A673 (cell line): ENCODE measurements around the gene CKMT2. TPM values are rescaled to one million over a fixed set of nuclear protein-coding genes. Genes with fewer than 3 reads are reported as not detected.

ENCODE experiments used
- BruUV-seq: library from RNA; stranded (reverse); fragments of 400-500 nt; replicated peaks from 2 replicates; lab custom pipeline; 2021; lab: Mats Ljungman, UMichigan
- CTCF ChIA-PET: fragments of 300-600 bp; sonication (Branson Sonifier 250); formaldehyde crosslinking; loops from one replicate; lab custom pipeline; 2022; ENCODE audit warnings: antibody characterized with exemption; lab: Charles Lee
- POLR2A ChIA-PET: fragments of 300-600 bp; sonication (Branson Sonifier 250); formaldehyde crosslinking; loops from one replicate; lab custom pipeline; 2022; ENCODE audit warnings: antibody characterized with exemption; ENCODE audit not compliant: low non-redundant PET; lab: Charles Lee
- DNase-seq: peaks from one replicate; pipeline ENCODE4 v3.0.0-alpha.2; 2015; ENCODE audit warnings: low spot score
- H3K27ac ChIP-seq: fragments of 200-600 bp; sonication (generic); 2 replicates; pipeline ENCODE4 v1.5.1; 2016; ENCODE audit warnings: mixed run types, low read depth, mild to moderate bottlenecking, mixed read lengths, antibody characterized with exemption, low read length; ENCODE audit not compliant: poor library complexity, severe bottlenecking
- H3K27me3 ChIP-seq: fragments of 200-600 bp; sonication (generic); replicated peaks from 2 replicates; pipeline ENCODE4 v1.6.1; 2017; ENCODE audit warnings: mixed run types, low read depth, mild to moderate bottlenecking, mixed read lengths, antibody characterized with exemption, low read length; ENCODE audit not compliant: insufficient read depth, poor library complexity
- H3K36me3 ChIP-seq: fragments of 200-600 bp; sonication (generic); 2 replicates; pipeline ENCODE4 v1.6.1; 2016; ENCODE audit warnings: mixed run types, mild to moderate bottlenecking, mixed read lengths, antibody characterized with exemption, low read length; ENCODE audit not compliant: insufficient read depth, poor library complexity, severe bottlenecking
- H3K4me1 ChIP-seq: fragments of 200-600 bp; sonication (generic); 2 replicates; pipeline ENCODE4 v1.6.1; 2017; ENCODE audit warnings: mixed run types, mild to moderate bottlenecking, mixed read lengths, antibody characterized with exemption, low read length; ENCODE audit not compliant: insufficient read depth, poor library complexity, severe bottlenecking
- H3K4me3 ChIP-seq: fragments of 200-600 bp; sonication (generic); 2 replicates; pipeline ENCODE4 v1.5.1; 2016; ENCODE audit warnings: low read depth, mixed run types, mild to moderate bottlenecking, mixed read lengths, low read length; ENCODE audit not compliant: poor library complexity, severe bottlenecking
- H3K9me3 ChIP-seq: fragments of 200-600 bp; sonication (generic); 2 replicates; pipeline ENCODE4 v1.6.1; 2016; ENCODE audit warnings: mixed run types, low read depth, mild to moderate bottlenecking, mixed read lengths, antibody characterized with exemption, low read length; ENCODE audit not compliant: poor library complexity, severe bottlenecking
- CTCF ChIP-seq: fragments of 300-800, 200-600 bp; sonication (generic); conservative IDR thresholded peaks from 2 replicates; pipeline ENCODE4 v1.5.1; 2017; ENCODE audit warnings: low read depth, mild to moderate bottlenecking, antibody characterized with exemption, low read length, moderate library complexity, mixed read lengths
- EZH2 ChIP-seq: fragments of 200-600 bp; sonication (generic); IDR thresholded peaks from 2 replicates; pipeline ENCODE4 v1.6.1; 2017; ENCODE audit warnings: borderline replicate concordance, low read depth, mild to moderate bottlenecking, mixed read lengths, antibody characterized with exemption, low read length; ENCODE audit not compliant: poor library complexity, severe bottlenecking
- intact Hi-C: fragments of 100-400 bp; cut with micrococcal nuclease; formaldehyde crosslinking; loops from one replicate; pipeline ENCODE4 v1.10.0; 2022; ENCODE audit not compliant: unreplicated experiment
- total RNA-seq: library from RNA; stranded (reverse); gene quantifications from 2 replicates; pipeline ENCODE4 v1.2.3, GENCODE V29; 2021

Gene CKMT2
- total RNA-seq, 1 experiment from 2014 or later, result not detected

GRCh38 chr5:81226286-81226685 is 6.8 kb upstream of the CKMT2 start:
- Histone ChIP-seq H3K4me1 (no peaks in the 10 kb centered on the region), H3K9me3 (no peaks in the 10 kb centered on the region), H3K27ac (no peak overlapping the region), H3K27me3 (no peaks in the 10 kb centered on the region), H3K4me3 (no peak overlapping the region), H3K36me3 (no peaks in the 10 kb centered on the region)
- POLR2A ChIA-PET, result no interaction called here
- BruUV-seq, result no TSS peak
- no peak for DNase-seq
- CTCF ChIA-PET, result no interaction called here
- intact Hi-C loops, result no loop called here
- TF ChIP-seq CTCF (no peak), EZH2 (no peak)

- no peaks in the 10 kb centered on the region for H3K36me3 ChIP-seq
- ChIA-PET CTCF (no interaction called here), POLR2A (no interaction called here)
- H3K27ac ChIP-seq, result no peak overlapping the region
- H3K27me3 ChIP-seq, result no peaks in the 10 kb centered on the region
- no peak for TF ChIP-seq CTCF
- no peak for TF ChIP-seq EZH2
- intact Hi-C loops, result no loop called here
- no peak for DNase-seq
- no peaks in the 10 kb centered on the region for H3K4me1 ChIP-seq
- no peaks in the 10 kb centered on the region for H3K9me3 ChIP-seq
- H3K4me3 ChIP-seq, result no peak overlapping the region
- BruUV-seq, result no TSS peak
These were observed 6.2 kb upstream of the CKMT2 start for GRCh38 chr5:81226949-81227348.

- DNase-seq, result no peak
- ChIA-PET CTCF (no interaction called here), POLR2A (no interaction called here)
- no TSS peak for BruUV-seq
- intact Hi-C loops, result no loop called here
- TF ChIP-seq EZH2 (no peak), CTCF (no peak)
- Histone ChIP-seq H3K27ac (no peak overlapping the region), H3K36me3 (no peaks in the 10 kb centered on the region), H3K4me1 (no peaks in the 10 kb centered on the region), H3K4me3 (no peak overlapping the region), H3K27me3 (no peaks in the 10 kb centered on the region), H3K9me3 (no peaks in the 10 kb centered on the region)
These were observed 5.0 kb upstream of the CKMT2 start for GRCh38 chr5:81228084-81228483.
